K562 (cell line): ENCODE results near the gene ABCA3. TPM values are rescaled to one million over a fixed set of nuclear protein-coding genes. Genes with fewer than 3 reads are reported as not detected.

Experiments used
- CBX1 ChIP-seq: sonication (generic); IDR thresholded peaks from 2 replicates; pipeline ENCODE4 v1.6.1; 2016; ENCODE audit warnings: antibody characterized with exemption, low read depth, mild to moderate bottlenecking
- E2F4 ChIP-seq: sonication (generic); formaldehyde crosslinking; IDR thresholded peaks from 2 replicates; pipeline ENCODE4 v1.8.0; 2022; ENCODE audit warnings: mild to moderate bottlenecking, low read depth, missing genetic modification reagents
- ILF3 ChIP-seq: fragments of 450-650 bp; IDR thresholded peaks from 2 replicates; pipeline ENCODE4 v1.6.1; 2018; ENCODE audit warnings: antibody characterized with exemption, mild to moderate bottlenecking, moderate library complexity, borderline replicate concordance
- POLR2AphosphoS2 ChIP-seq: IDR thresholded peaks from 2 replicates; pipeline ENCODE4 v1.6.1; 2012; ENCODE audit warnings: low read length, improper control_type of control experiment
- TGIF2 ChIP-seq: sonication (generic); formaldehyde crosslinking; IDR thresholded peaks from 2 replicates; pipeline ENCODE4 v1.8.1; 2022; ENCODE audit warnings: mild to moderate bottlenecking, missing genetic modification reagents, moderate library complexity
- ZC3H11A ChIP-seq: IDR thresholded peaks from 2 replicates; pipeline ENCODE4 v1.6.1; 2012; ENCODE audit warnings: low read depth, low read length, improper control_type of control experiment
- ZNF140 ChIP-seq: fragments of 250-450 bp; sonication (Bioruptor Pico); IDR thresholded peaks from 2 replicates; pipeline ENCODE4 v1.8.0; 2021; ENCODE audit warnings: moderate library complexity, mild to moderate bottlenecking, inconsistent platforms
- ZNF253 ChIP-seq: fragments of 250-450 bp; sonication (Bioruptor Pico); conservative IDR thresholded peaks from 2 replicates; pipeline ENCODE4 v1.6.1; 2021; ENCODE audit warnings: mild to moderate bottlenecking
- ZNF57 ChIP-seq: fragments of 450-650 bp; formaldehyde crosslinking; IDR thresholded peaks from 2 replicates; pipeline ENCODE4 v1.4.0; 2020; ENCODE audit warnings: mild to moderate bottlenecking, moderate library complexity
- polyA plus RNA-seq, 8 experiments: library from polyadenylated mRNA; depleted of rRNA in 4 of 8; stranded (reverse) in 5 of 8; unstranded in 3 of 8; fragments of >200 nt; fragmentation: Nextera tagmentation in 2 of 8; fragmentation: Illumina TruSeq in 1 of 8; extraction: Ambion mirVana in 2 of 8; extraction: Trizol in 1 of 8; gene quantifications; 2 replicates each; pipeline versions ENCODE4 v1.2.1 to v1.2.3, GENCODE V29; 2011 to 2014; ENCODE audit warnings: inconsistent platforms in 1 of 8, missing spikeins in 1 of 8
- total RNA-seq, 7 experiments: library from RNA; depleted of rRNA in 6 of 7; stranded (reverse); fragments of >200 nt in 6 of 7; fragmentation: Illumina TruSeq in 2 of 7; extraction: Trizol in 2 of 7; gene quantifications; 2 replicates each; pipeline versions ENCODE4 v1.2.1 to v1.2.3, GENCODE V29; 2011 to 2021; ENCODE audit warnings: low replicate concordance in 1 of 7
- TF ChIP-seq, protein P1 (sequence below), 2 experiments: fragments of 450-650 bp; IDR thresholded peaks; 2 replicates each; pipeline ENCODE4 v1.6.1; 2018; ENCODE audit warnings: mild to moderate bottlenecking in 2 of 2, low read depth in 1 of 2; ENCODE audit not compliant: partially characterized antibody in 2 of 2
- TF ChIP-seq, protein P2 (sequence below): fragments of 250-450 bp; sonication (Bioruptor Pico); IDR thresholded peaks from 2 replicates; pipeline ENCODE4 v1.4.0; 2020
- TF ChIP-seq, protein P3 (sequence below): IDR thresholded peaks from 3 replicates; pipeline ENCODE4 v1.6.1; 2011; ENCODE audit warnings: borderline replicate concordance, mild to moderate bottlenecking, moderate library complexity; ENCODE audit not compliant: insufficient read length; ENCODE audit errors: extremely low read depth
- TF ChIP-seq, protein P4 (sequence below): fragments of 250-450 bp; sonication (Bioruptor Pico); IDR thresholded peaks from 2 replicates; pipeline ENCODE4 v1.5.0; 2021; ENCODE audit warnings: mild to moderate bottlenecking, moderate library complexity

Gene ABCA3
- total and polyA plus RNA-seq, 9 of the 15 experiments (the other 6 are each of a cell fraction or from before 2014, with no cell fraction given): 0.66 to 23.7 (median 6.9) TPM

DNA sequence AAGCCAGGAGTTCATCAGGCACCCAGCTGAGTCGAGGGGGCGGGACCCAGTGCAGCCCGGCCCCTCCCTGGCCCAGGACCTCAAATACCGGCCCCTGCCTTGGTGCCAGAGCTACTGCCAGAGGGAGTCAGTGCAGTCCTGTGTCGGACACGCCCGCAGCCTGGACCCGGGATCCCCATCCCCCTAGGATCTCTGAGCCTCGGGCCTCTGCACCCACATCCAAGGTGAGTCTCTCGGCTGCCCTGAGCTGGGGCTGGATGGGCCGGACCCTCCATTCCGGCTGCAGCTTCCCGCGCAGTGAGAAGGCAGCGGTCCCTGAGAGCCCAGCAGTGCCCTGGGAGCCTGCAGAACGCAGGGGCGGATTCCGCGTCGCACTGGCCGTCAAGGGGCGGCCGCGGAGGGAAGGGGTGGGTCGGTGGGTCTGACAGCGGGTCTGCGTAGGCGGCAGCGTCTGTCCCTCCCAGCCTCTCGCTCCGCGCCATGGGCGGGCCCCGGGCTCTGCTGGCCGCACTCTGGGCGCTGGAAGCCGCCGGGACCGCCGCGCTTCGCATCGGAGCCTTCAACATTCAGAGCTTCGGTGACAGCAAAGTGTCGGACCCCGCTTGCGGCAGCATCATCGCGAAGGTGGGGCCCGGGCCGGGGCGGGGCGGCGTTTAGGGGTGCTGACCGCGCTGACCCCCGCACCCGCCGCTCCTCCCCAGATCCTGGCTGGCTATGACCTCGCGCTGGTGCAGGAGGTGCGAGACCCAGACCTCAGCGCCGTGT lies 104.0 kb downstream of the ABCA3 start, which contains the start of gene DNASE1L2 (continued):
- TF ChIP-seq, protein P1, sequence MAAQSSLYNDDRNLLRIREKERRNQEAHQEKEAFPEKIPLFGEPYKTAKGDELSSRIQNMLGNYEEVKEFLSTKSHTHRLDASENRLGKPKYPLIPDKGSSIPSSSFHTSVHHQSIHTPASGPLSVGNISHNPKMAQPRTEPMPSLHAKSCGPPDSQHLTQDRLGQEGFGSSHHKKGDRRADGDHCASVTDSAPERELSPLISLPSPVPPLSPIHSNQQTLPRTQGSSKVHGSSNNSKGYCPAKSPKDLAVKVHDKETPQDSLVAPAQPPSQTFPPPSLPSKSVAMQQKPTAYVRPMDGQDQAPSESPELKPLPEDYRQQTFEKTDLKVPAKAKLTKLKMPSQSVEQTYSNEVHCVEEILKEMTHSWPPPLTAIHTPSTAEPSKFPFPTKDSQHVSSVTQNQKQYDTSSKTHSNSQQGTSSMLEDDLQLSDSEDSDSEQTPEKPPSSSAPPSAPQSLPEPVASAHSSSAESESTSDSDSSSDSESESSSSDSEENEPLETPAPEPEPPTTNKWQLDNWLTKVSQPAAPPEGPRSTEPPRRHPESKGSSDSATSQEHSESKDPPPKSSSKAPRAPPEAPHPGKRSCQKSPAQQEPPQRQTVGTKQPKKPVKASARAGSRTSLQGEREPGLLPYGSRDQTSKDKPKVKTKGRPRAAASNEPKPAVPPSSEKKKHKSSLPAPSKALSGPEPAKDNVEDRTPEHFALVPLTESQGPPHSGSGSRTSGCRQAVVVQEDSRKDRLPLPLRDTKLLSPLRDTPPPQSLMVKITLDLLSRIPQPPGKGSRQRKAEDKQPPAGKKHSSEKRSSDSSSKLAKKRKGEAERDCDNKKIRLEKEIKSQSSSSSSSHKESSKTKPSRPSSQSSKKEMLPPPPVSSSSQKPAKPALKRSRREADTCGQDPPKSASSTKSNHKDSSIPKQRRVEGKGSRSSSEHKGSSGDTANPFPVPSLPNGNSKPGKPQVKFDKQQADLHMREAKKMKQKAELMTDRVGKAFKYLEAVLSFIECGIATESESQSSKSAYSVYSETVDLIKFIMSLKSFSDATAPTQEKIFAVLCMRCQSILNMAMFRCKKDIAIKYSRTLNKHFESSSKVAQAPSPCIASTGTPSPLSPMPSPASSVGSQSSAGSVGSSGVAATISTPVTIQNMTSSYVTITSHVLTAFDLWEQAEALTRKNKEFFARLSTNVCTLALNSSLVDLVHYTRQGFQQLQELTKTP (IDR thresholded peaks at IDR 0.05; ENCODE audit: low read depth in 1 of 2, partially characterized antibody in 2 of 2): no peak
- TF ChIP-seq ZNF253 (CRISPR knock-in tag): no peak
- no peak for TF ChIP-seq ZC3H11A
- peak; percentile 66; the same call in 1 of the 2 replicates for TF ChIP-seq CBX1
- TF ChIP-seq, protein P2, sequence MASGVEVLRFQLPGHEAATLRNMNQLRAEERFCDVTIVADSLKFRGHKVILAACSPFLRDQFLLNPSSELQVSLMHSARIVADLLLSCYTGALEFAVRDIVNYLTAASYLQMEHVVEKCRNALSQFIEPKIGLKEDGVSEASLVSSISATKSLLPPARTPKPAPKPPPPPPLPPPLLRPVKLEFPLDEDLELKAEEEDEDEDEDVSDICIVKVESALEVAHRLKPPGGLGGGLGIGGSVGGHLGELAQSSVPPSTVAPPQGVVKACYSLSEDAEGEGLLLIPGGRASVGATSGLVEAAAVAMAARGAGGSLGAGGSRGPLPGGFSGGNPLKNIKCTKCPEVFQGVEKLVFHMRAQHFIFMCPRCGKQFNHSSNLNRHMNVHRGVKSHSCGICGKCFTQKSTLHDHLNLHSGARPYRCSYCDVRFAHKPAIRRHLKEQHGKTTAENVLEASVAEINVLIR (CRISPR knock-in tag): no peak
- TF ChIP-seq, protein P3, sequence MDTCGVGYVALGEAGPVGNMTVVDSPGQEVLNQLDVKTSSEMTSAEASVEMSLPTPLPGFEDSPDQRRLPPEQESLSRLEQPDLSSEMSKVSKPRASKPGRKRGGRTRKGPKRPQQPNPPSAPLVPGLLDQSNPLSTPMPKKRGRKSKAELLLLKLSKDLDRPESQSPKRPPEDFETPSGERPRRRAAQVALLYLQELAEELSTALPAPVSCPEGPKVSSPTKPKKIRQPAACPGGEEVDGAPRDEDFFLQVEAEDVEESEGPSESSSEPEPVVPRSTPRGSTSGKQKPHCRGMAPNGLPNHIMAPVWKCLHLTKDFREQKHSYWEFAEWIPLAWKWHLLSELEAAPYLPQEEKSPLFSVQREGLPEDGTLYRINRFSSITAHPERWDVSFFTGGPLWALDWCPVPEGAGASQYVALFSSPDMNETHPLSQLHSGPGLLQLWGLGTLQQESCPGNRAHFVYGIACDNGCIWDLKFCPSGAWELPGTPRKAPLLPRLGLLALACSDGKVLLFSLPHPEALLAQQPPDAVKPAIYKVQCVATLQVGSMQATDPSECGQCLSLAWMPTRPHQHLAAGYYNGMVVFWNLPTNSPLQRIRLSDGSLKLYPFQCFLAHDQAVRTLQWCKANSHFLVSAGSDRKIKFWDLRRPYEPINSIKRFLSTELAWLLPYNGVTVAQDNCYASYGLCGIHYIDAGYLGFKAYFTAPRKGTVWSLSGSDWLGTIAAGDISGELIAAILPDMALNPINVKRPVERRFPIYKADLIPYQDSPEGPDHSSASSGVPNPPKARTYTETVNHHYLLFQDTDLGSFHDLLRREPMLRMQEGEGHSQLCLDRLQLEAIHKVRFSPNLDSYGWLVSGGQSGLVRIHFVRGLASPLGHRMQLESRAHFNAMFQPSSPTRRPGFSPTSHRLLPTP: no peak
- no peak for TF ChIP-seq ZNF140 (CRISPR knock-in tag)
- TF ChIP-seq ZNF57: no peak
- TF ChIP-seq, protein P4, sequence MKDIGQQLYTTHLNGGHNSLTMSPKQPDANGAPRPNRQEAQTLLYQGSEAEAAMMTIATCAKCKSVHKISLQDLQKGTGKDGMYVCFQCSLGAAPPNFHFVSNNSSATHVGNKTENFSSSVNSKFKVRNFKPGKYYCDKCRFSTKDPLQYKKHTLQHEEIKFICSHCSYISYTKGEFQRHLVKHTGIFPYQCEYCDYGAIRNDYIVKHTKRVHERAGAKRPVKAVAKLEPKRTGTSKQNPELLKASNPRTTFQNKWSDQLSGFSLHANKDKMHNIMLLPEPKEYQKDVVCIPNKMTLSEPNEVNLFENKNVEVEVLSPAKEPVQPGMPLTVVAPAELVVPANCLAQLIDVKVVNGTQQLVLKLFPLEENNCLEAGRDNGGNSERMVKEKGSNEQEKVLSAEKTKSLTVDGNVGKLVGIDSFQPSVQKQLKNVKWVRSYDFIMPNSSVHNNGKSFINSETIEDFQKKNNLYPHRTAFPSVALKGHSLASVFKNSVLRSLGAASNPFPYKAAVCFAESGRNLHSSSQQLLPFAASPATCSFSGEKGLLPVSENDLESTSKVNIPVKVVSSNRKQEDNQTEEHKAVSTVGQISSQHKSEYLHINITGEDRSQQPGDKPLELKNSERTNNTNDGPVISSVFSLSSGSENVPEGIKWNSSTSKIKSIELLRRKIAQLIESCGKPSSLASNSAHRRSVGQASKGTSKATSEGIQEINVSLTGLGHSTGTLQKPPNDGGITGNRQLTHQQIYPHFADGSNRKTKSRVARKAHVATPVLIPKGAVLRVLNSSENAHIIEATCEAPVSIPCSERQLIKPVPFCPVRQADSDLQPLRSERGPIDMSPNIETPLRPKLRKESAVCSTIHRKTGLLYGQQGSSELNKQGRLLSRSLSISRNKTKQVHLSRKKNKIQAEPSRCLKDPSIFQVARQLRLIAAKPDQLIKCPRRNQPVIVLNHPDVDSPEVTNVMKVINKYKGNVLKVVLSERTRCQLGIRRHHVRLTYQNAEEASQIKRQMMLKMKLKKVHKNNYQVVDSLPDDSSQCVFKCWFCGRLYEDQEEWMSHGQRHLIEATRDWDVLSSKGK (CRISPR knock-in tag): no peak
- 0 out of 2 replicates have a peak, but pooled peaks have one; percentile 26 for TF ChIP-seq TGIF2 (CRISPR knock-in tag)
- 0 out of 2 replicates have a peak, but pooled peaks have one; percentile 20 for TF ChIP-seq POLR2AphosphoS2
- no peak for TF ChIP-seq E2F4
- TF ChIP-seq ILF3: no peak
